GM12878 (cell line): ENCODE data around the gene TSPAN5. TPM values are rescaled to one million over a fixed set of nuclear protein-coding genes. Genes with fewer than 3 reads are reported as not detected.

Source experiments
- ATAC-seq: fragments of 200-7000 bp; cut with Tn5 transposase; 3 replicates; pipeline ENCODE4 v1.9.1; 2020; ENCODE audit warnings: mild to moderate bottlenecking, moderate library complexity
- BruUV-seq: library from RNA; stranded (reverse); fragments of 400-500 nt; replicated peaks from 2 replicates; lab custom pipeline; 2021; lab: Mats Ljungman, UMichigan
- CTCF ChIA-PET: fragments of 300-600 bp; sonication (Branson Sonifier 250); formaldehyde crosslinking; extraction: SDS; loops from one replicate; lab custom pipeline; 2021; ENCODE audit warnings: inconsistent platforms; lab: Yijun Ruan, JAX
- POLR2A ChIA-PET: fragments of 350-600 bp; formaldehyde crosslinking; extraction: SDS; loops from one replicate; lab custom pipeline; 2021; ENCODE audit warnings: inconsistent platforms; lab: Charles Lee
- RAD21 ChIA-PET: fragments of 300-600 bp; sonication (Branson Sonifier 250); formaldehyde crosslinking; loops from one replicate; lab custom pipeline; 2023; ENCODE audit warnings: antibody characterized with exemption; ENCODE audit not compliant: unreplicated experiment; lab: Charles Lee
- SMC1A ChIA-PET: fragments of 300-600 bp; sonication (Branson Sonifier 250); formaldehyde crosslinking; loops from one replicate; lab custom pipeline; 2023; ENCODE audit not compliant: unreplicated experiment, uncharacterized antibody; lab: Charles Lee
- DNase-seq: peaks from one replicate; pipeline ENCODE4 v3.0.0-alpha.2; 2011; ENCODE audit warnings: low read depth, low spot score
- FAIRE-seq: peaks from 3 replicates; lab custom pipeline; 2011; peaks lifted over from hg19 to GRCh38; lab: Jason Lieb, UNC
- H2AFZ ChIP-seq: 2 replicates; pipeline ENCODE4 v1.6.0; 2011; ENCODE audit warnings: low read depth, low read length, control low read depth; ENCODE audit not compliant: control insufficient read depth
- H3K27ac ChIP-seq: 2 replicates; pipeline ENCODE4 v1.5.1; 2011; ENCODE audit warnings: control low read depth; ENCODE audit not compliant: control insufficient read depth, insufficient read depth
- H3K27me3 ChIP-seq, 2 experiments: replicated peaks in 1 of 2; 2 replicates each; pipeline versions ENCODE4 v1.6.0 to v1.6.1; 2011; ENCODE audit warnings: low read length in 1 of 2; ENCODE audit not compliant: control insufficient read depth in 2 of 2, insufficient read depth in 2 of 2
- H3K36me3 ChIP-seq, 2 experiments: 2 replicates each; pipeline ENCODE4 v1.5.1; 2011; ENCODE audit warnings: low read length in 1 of 2; ENCODE audit not compliant: control insufficient read depth in 2 of 2, insufficient read depth in 2 of 2
- H3K4me1 ChIP-seq: 2 replicates; pipeline ENCODE4 v1.6.1; 2011; ENCODE audit warnings: mild to moderate bottlenecking, low read length, moderate library complexity, mixed read lengths; ENCODE audit not compliant: control insufficient read depth, insufficient read depth
- H3K4me2 ChIP-seq: 2 replicates; pipeline ENCODE4 v1.6.0; 2011; ENCODE audit warnings: control low read depth; ENCODE audit not compliant: control insufficient read depth, insufficient read depth
- H3K4me3 ChIP-seq: fragments of 200-600 bp; sonication (generic); 2 replicates; pipeline ENCODE4 v1.5.1; 2016
- H3K79me2 ChIP-seq: 2 replicates; pipeline ENCODE4 v1.6.0; 2011; ENCODE audit warnings: low read length; ENCODE audit not compliant: control insufficient read depth, insufficient read depth
- H3K9ac ChIP-seq: 2 replicates; pipeline ENCODE4 v1.8.0; 2011; ENCODE audit warnings: low read length, control low read depth, mixed read lengths; ENCODE audit not compliant: control insufficient read depth, insufficient read depth
- H3K9me3 ChIP-seq: replicated peaks from 3 replicates; pipeline ENCODE4 v1.5.1; 2011; ENCODE audit warnings: mild to moderate bottlenecking, low read length; ENCODE audit not compliant: control insufficient read depth, insufficient read depth
- H4K20me1 ChIP-seq: 2 replicates; pipeline ENCODE4 v1.6.0; 2011; ENCODE audit not compliant: control insufficient read depth, insufficient read depth
- NFYA ChIP-seq: IDR thresholded peaks from 2 replicates; pipeline ENCODE4 v1.6.1; 2011; ENCODE audit warnings: low read depth, mild to moderate bottlenecking, low read length, improper control_type of control experiment, borderline replicate concordance
- PAX5 ChIP-seq: IDR thresholded peaks from 2 replicates; pipeline ENCODE4 v1.6.1; 2011; ENCODE audit warnings: low read depth, low read length, borderline replicate concordance
- PBX3 ChIP-seq: IDR thresholded peaks from 2 replicates; pipeline ENCODE4 v1.6.1; 2011; ENCODE audit warnings: mild to moderate bottlenecking, low read depth, low read length, moderate library complexity; ENCODE audit not compliant: insufficient replicate concordance
- REST ChIP-seq: IDR thresholded peaks from 2 replicates; pipeline ENCODE4 v1.6.1; 2012; ENCODE audit warnings: mild to moderate bottlenecking, low read depth, low read length
- SIN3A ChIP-seq: IDR thresholded peaks from 2 replicates; pipeline ENCODE4 v1.6.1; 2012; ENCODE audit warnings: low read depth, low read length, improper control_type of control experiment
- ZNF592 ChIP-seq: fragments of 450-650 bp; IDR thresholded peaks from 2 replicates; pipeline ENCODE4 v1.6.1; 2017; ENCODE audit warnings: mild to moderate bottlenecking, moderate library complexity
- ZNF622 ChIP-seq: fragments of 450-650 bp; IDR thresholded peaks from 2 replicates; pipeline ENCODE4 v1.6.1; 2017; ENCODE audit warnings: mild to moderate bottlenecking, inconsistent platforms
- WGBS: methylation state at CpG from one replicate; pipeline ENCODE4 v1.1.6; 2016; ENCODE audit warnings: low lambda C conversion rate; ENCODE audit not compliant: insufficient replicate concordance, insufficient coverage; ENCODE audit errors: missing lambda C conversion rate; 5-methylcytosine and 5-hydroxymethylcytosine counted together
- in situ Hi-C: fragments of 300-500 bp; cut with MboI; formaldehyde crosslinking; loops from 9 replicates; pipeline ENCODE4 v1.14.3; 2018; ENCODE audit warnings: mixed read lengths
- intact Hi-C: fragments of 100-400 bp; cut with micrococcal nuclease; formaldehyde crosslinking; loops from one replicate; pipeline ENCODE4 v1.14.2; 2022; ENCODE audit not compliant: unreplicated experiment
- polyA plus RNA-seq, 11 experiments: library from polyadenylated mRNA; depleted of rRNA in 4 of 11; unstranded in 6 of 11; stranded (reverse) in 5 of 11; fragments of >200 nt; fragmentation: Nextera tagmentation in 4 of 11; fragmentation: Illumina TruSeq in 1 of 11; extraction: Ambion mirVana in 4 of 11; extraction: Trizol in 1 of 11; gene quantifications; 1 replicate in 1 of 11; 2 replicates in 10 of 11; pipeline versions ENCODE4 v1.2.1 to v1.2.3, GENCODE V29; 2011 to 2016; ENCODE audit warnings: inconsistent platforms in 2 of 11, missing spikeins in 2 of 11, low read depth in 1 of 11
- total RNA-seq, 4 experiments: library from RNA; depleted of rRNA in 3 of 4; stranded (reverse); fragments of >200 nt in 3 of 4; fragmentation: Illumina TruSeq in 1 of 4; extraction: Trizol in 1 of 4; gene quantifications; 2 replicates each; pipeline versions ENCODE4 v1.2.1 to v1.2.3, GENCODE V29; 2013 to 2021

The TSPAN5 gene
- total and polyA plus RNA-seq, 10 of the 15 experiments (the other 5 are each of a cell fraction or from before 2014, with no cell fraction given) = 0.09 to 8.2 (median 0.27) TPM

- Histone ChIP-seq H3K4me2 (no peak overlapping the region), H4K20me1 (no peaks in the 10 kb centered on the region), H3K9ac (no peak overlapping the region), H3K4me1 (peaks cover 4% of the 10 kb centered on the region; the same call in 1 of the 2 replicates), H3K27me3 (no peaks in the 10 kb centered on the region; a peak in 1 of 4 replicates), H3K27ac (no peak overlapping the region), H2AFZ (no peak overlapping the region), H3K4me3 (no peak overlapping the region), H3K36me3 (no peaks in the 10 kb centered on the region), H3K79me2 (no peaks in the 10 kb centered on the region), H3K9me3 (no peaks in the 10 kb centered on the region)
- ATAC-seq (no peak), DNase-seq (no peak), FAIRE-seq (no peak)
- POLR2A ChIA-PET = no interaction called here
- in situ Hi-C loops = no loop called here
- CTCF ChIA-PET = no interaction called here
- TF ChIP-seq ZNF592 (no peak), PBX3 (no peak), ZNF622 (no peak), SIN3A (no peak), REST (no peak), PAX5 (no peak), NFYA (no peak)
- SMC1A ChIA-PET = interaction anchor here (1.1 kb wide), 1 partner anchor 8 kb away, joined by 3 read pairs; no protein-coding TSS in a partner anchor
- BruUV-seq = no TSS peak
- RAD21 ChIA-PET = no interaction called here
- WGBS = 70% methylated on average over 6 of the region's 6 CpGs
- intact Hi-C loops = no loop called here
These were observed 46.6 kb downstream of the TSPAN5 start for GRCh38 chr4:98611677-98612317.
